Small intestine (tissue), 7 donors: ENCODE data around the gene PARP3. TPM values are rescaled to one million over a fixed set of nuclear protein-coding genes. Genes with fewer than 3 reads are reported as not detected.

ENCODE experiments used
- DNase-seq, 2 donors: peaks; one replicate each; pipeline versions ENCODE4 v3.0.0 to v3.0.0-alpha.2; 2013
- FAIRE-seq: peaks from 2 replicates; lab custom pipeline; 2012; peaks lifted over from hg19 to GRCh38; lab: Jason Lieb, UNC
- H3K27ac ChIP-seq, 3 donors: one replicate each; pipeline ENCODE4 v1.5.1; 2013; ENCODE audit warnings: low read length in 2 of 3, mild to moderate bottlenecking in 2 of 3, control low read depth in 1 of 3, inconsistent platforms in 1 of 3, low read depth in 1 of 3, moderate library complexity in 1 of 3
- H3K27me3 ChIP-seq, 3 donors: one replicate each; pipeline ENCODE4 v1.6.1; 2013; ENCODE audit warnings: low read length in 3 of 3, inconsistent platforms in 1 of 3; ENCODE audit not compliant: control insufficient read depth in 3 of 3, insufficient read depth in 3 of 3
- H3K36me3 ChIP-seq, 3 donors: one replicate each; pipeline ENCODE4 v1.6.1; 2013; ENCODE audit warnings: low read length in 3 of 3, inconsistent platforms in 1 of 3, low read depth in 1 of 3, mild to moderate bottlenecking in 1 of 3, moderate library complexity in 1 of 3; ENCODE audit not compliant: control insufficient read depth in 3 of 3, insufficient read depth in 2 of 3
- H3K4me1 ChIP-seq, 3 donors: one replicate each; pipeline ENCODE4 v1.6.1; 2013; ENCODE audit warnings: low read length in 2 of 3, inconsistent platforms in 1 of 3, low read depth in 1 of 3, mild to moderate bottlenecking in 1 of 3, moderate library complexity in 1 of 3; ENCODE audit not compliant: control insufficient read depth in 3 of 3, insufficient read depth in 2 of 3
- H3K4me3 ChIP-seq, 3 donors: one replicate each; pipeline ENCODE4 v1.5.1; 2013; ENCODE audit warnings: low read length in 3 of 3, control low read depth in 1 of 3, inconsistent platforms in 1 of 3, low read depth in 1 of 3, mild to moderate bottlenecking in 1 of 3, moderate library complexity in 1 of 3
- H3K9me3 ChIP-seq, 2 donors: one replicate each; pipeline ENCODE4 v1.6.1; 2013; ENCODE audit warnings: low read depth in 1 of 2, low read length in 1 of 2; ENCODE audit not compliant: control insufficient read depth in 2 of 2, insufficient read depth in 1 of 2
- WGBS, 3 donors: extraction: QIAGEN DNeasy Blood & Tissue Kit; methylation state at CpG; one replicate each; pipeline ENCODE4 v1.1.7; 2013; 5-methylcytosine and 5-hydroxymethylcytosine counted together
- polyA plus RNA-seq, 4 donors: library from polyadenylated mRNA; stranded (reverse) in 3 of 4; unstranded in 1 of 4; fragments of 200-250 nt in 3 of 4; fragments of 120-200 nt in 1 of 4; gene quantifications; one replicate each; pipeline versions ENCODE4 v1.2.1 to v1.2.3, GENCODE V29; 2013
- donor health status: healthy with polysubstance abuse.
- donor health status: control.
- donor health status: control.
- donor health status: Bipolar disorder and iron deficiency.
- donor health status: healthy.

The PARP3 gene
- polyA plus RNA-seq, 4 donors: 11.7 to 59.5 (median 35.8) TPM

DNA sequence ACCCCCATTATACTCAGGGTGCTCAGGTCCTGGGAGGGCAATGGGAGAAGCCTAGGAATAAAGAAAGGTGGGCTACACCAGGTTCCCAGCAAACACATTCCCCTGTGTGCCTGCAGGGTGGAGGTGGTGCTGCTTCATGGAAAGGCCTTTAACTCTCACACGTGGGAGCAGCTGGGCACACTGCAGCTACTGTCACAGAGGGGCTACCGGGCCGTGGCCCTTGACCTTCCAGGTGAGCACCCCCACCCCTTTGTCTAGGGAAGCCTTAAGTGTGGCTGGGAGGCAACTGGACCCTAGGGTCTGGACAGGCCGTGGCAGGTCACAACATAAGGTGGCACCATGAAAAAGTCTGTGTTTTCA lies 36.0 kb downstream of the PARP3 start:
- Histone ChIP-seq H3K27ac (no peak overlapping the region), H3K36me3 (peaks cover 0 to 22% (median 0%) of the 10 kb centered on the region in 3 donors), H3K9me3 (no peaks in the 10 kb centered on the region), H3K4me3 (no peak overlapping the region), H3K27me3 (no peaks in the 10 kb centered on the region), H3K4me1 (peaks cover 4 to 43% (median 9%) of the 10 kb centered on the region in 3 donors)
- DNase-seq (no peak), FAIRE-seq (no peak)
- WGBS, 3 donors: 69 to 80% (median 74%) methylated on average over 4 of the region's 4 CpGs

DNA sequence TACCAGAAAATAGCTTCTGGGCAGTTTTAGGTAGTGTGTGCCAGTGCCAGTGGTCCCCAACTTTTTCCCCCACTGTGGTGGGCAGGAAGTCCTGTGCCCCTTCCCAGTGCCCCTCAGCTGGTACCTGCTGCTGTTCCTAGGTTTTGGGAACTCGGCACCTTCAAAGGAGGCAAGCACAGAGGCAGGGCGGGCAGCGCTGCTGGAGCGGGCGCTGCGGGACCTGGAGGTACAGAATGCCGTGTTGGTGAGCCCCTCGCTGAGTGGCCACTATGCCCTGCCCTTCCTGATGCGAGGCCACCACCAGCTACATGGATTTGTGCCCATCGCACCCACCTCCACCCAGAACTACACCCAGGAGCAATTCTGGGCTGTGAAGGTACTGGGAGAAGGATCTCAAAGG lies 38.1 kb downstream of the PARP3 start:
- FAIRE-seq (no peak), DNase-seq (no peak)
- Histone ChIP-seq H3K27ac (no peak overlapping the region), H3K27me3 (no peaks in the 10 kb centered on the region), H3K4me1 (peaks cover 3 to 51% (median 4%) of the 10 kb centered on the region in 3 donors), H3K36me3 (peaks cover 0 to 28% (median 0%) of the 10 kb centered on the region in 3 donors), H3K9me3 (no peaks in the 10 kb centered on the region), H3K4me3 (no peak overlapping the region)
- WGBS, 3 donors: 96 to 98% (median 97%) methylated on average over 10 of the region's 10 CpGs

DNA sequence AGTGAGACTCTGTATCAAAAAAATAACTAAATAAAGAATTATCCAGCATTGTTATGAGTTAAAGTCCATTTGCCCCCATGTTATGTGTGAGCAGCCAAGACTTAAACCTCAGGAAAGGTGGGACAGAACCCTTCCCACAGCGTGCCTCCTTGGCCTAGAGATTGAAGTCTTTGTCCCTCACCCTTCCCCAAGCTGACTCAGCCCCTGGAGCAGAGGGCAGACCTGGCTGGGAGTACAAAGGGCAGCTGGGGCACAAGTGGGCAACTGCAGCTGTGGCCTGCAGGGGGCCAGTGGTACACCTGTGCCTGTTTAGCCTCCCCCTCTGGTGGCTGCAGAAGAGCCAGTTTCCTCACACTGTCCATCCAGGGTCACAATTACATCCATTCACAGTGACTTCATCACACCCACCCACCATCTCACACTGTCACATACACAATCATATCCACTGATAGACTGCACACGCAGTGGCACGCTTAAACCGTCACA lies 40.2 kb downstream of the PARP3 start:
- Histone ChIP-seq H3K27ac (peak overlapping the region; percentile 94 to 96 (median 95)), H3K4me3 (peak overlapping the region; percentile 46 to 67 (median 58)), H3K9me3 (no peaks in the 10 kb centered on the region), H3K27me3 (no peaks in the 10 kb centered on the region), H3K4me1 (peaks cover 3 to 65% (median 4%) of the 10 kb centered on the region in 3 donors), H3K36me3 (peaks cover 0 to 50% (median 0%) of the 10 kb centered on the region in 3 donors)
- WGBS, 3 donors: 3 to 7% (median 4%) methylated on average over 4 of the region's 4 CpGs
- FAIRE-seq (no peak), DNase-seq (peak; percentile 96 to 98)

DNA sequence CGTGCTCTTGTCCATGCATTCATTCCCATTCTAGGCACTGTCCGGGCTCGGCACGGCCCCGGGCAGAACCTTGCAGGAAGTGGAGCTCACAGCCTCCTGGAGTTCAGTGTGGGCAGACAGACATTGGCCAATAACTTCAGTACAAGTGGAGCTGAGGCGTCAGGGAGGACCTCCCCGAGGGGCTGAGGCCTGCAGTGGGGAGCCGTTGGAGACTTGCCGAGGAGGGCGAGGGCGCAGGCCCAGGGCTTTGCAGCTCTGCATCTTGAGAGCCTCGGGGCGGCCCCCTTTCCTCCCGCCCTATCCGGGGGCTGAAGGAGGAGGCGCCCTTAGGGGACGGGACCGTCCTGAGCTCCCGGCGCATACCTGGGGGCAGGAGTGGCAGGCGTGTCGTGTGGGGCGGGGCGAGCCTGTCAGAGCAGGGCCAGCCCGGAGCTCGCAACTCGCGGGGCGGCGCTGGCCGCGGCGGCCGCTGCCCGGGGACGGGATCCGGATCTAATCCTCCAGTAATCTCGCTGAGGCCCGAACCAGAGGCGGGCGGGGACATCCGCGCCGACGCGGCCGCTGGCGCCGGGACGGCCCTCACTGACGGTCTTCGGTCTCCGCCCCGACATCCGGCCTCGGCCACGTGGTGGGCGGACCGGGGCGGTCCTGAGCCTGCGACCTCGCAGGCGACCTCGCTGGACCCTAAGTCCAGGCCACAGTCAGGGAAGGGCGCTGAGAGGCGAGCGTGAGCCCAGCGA lies 40.8 kb downstream of the PARP3 start, which contains the start of gene ACY1:
Gene ACY1, plus strand, starts transcription at position 698 of the 740 bp plus-strand sequence. CDS start 530 bp downstream, outside the sequence.
- WGBS, 3 donors: 0% methylated on average over 52 to 68 of the region's 68 CpGs
- Histone ChIP-seq H3K27me3 (no peaks in the 10 kb centered on the region), H3K9me3 (no peaks in the 10 kb centered on the region), H3K4me1 (peaks cover 3 to 66% (median 4%) of the 10 kb centered on the region in 3 donors), H3K36me3 (peaks cover 0 to 51% (median 0%) of the 10 kb centered on the region in 3 donors), H3K4me3 (peak within 1 kb of the TSS; percentile 46 to 67 (median 58)), H3K27ac (peak within 1 kb of the TSS; percentile 94 to 96 (median 95))
- no peak for FAIRE-seq
- peak; percentile 94 to 97 for DNase-seq

DNA sequence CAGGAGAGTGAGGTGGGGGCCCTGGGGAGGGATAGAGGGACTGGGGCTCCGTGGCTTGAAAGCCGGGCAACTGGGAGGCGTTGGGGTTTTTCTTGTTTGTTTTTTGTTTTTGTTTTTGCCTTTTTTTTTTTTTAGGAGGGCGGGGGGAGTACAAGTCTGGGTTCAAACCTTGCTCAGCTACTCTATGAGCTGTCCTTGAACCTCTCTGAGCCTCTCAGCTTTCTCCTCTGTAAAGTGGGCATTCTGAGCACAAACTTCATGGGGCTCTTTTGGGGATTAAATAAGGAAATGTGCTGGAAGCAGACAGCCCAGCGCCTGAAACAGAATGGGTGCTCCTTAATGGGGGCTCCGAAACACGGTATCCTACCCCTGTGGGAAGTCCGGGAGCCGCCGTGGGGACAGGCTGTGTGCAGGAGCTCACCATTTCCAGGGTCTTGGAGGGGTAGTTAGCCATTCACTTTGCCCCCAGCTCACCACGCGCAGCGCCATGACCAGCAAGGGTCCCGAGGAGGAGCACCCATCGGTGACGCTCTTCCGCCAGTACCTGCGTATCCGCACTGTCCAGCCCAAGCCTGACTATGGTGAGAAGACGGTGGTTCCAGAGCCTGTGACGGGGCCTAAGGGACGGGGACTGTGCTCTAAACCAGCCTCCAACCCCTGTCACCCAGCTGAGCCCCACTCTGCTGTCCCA lies 41.6 kb downstream of the PARP3 start:
- no peak for DNase-seq
- peaks cover 3 to 66% (median 4%) of the 10 kb centered on the region in 3 donors for H3K4me1 ChIP-seq

DNA sequence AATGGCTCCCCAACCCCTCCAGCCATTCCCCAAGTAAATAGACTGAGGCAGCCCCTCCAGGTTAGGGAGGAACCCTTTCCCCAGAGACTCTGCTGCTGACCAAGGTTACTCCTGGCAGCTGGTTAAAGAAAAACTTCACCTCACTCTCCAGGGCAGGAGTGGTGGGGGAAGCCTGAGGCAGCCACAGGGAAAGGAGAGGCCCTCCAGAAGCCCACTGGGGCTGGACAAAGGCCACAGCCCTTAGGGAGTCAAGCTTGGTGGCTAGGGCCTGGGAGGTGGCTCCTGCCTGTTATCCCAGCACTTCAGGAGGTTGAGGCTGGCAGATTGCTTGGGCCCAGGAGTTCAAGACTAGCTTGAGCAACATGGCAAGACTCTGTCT lies 42.1 kb downstream of the PARP3 start:
- H3K27me3 ChIP-seq: no peaks in the 10 kb centered on the region
- FAIRE-seq (no peak), DNase-seq (peak in 1 of 2 donors; percentile 55)
- H3K4me3 ChIP-seq: peak overlapping the region in 2 of 3 donors; percentile 58 to 67
- peaks cover 0 to 61% (median 7%) of the 10 kb centered on the region in 3 donors for H3K36me3 ChIP-seq
- H3K9me3 ChIP-seq: no peaks in the 10 kb centered on the region
- H3K27ac ChIP-seq: peak overlapping the region; percentile 94 to 96 (median 95)
- H3K4me1 ChIP-seq: peaks cover 3 to 66% (median 4%) of the 10 kb centered on the region in 3 donors

More for the DNA sequence above, 41.6 kb downstream of the PARP3 start:
- 67 to 71% (median 70%) methylated on average over 22 of the region's 22 CpGs for WGBS, 3 donors
- no peak for FAIRE-seq
- Histone ChIP-seq H3K4me3 (peak overlapping the region; percentile 46 to 67 (median 58)), H3K27me3 (no peaks in the 10 kb centered on the region), H3K36me3 (peaks cover 0 to 56% (median 3%) of the 10 kb centered on the region in 3 donors), H3K9me3 (no peaks in the 10 kb centered on the region), H3K27ac (peak overlapping the region; percentile 94 to 96 (median 95))

DNA sequence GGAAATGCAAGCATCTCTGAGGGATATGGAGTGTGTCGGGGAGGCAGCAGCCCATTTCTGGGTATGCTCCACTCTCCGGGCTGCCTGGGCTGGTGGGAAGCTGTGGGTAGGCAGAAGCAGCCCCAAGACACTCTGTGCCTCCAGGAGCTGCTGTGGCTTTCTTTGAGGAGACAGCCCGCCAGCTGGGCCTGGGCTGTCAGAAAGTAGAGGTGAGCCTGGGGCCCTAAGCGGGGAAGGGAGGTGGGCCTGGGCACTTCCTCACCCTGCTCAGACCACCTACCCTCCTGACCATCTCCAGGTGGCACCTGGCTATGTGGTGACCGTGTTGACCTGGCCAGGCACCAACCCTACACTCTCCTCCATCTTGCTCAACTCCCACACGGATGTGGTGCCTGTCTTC lies 42.9 kb downstream of the PARP3 start:
- H3K27ac ChIP-seq: peak overlapping the region; percentile 45 to 95 (median 94)
- FAIRE-seq: no peak
- peak overlapping the region in 1 of 3 donors; percentile 30 for H3K4me3 ChIP-seq

More for the DNA sequence above, 42.9 kb downstream of the PARP3 start:
- H3K4me1 ChIP-seq: peaks cover 3 to 66% (median 4%) of the 10 kb centered on the region in 3 donors
- no peaks in the 10 kb centered on the region for H3K27me3 ChIP-seq
- peaks cover 0 to 65% (median 7%) of the 10 kb centered on the region in 3 donors for H3K36me3 ChIP-seq
- no peak for DNase-seq
- H3K9me3 ChIP-seq: no peaks in the 10 kb centered on the region
- WGBS, 3 donors: 86 to 89% (median 88%) methylated on average over 6 of the region's 6 CpGs
